Transverse colon (tissue), 4 donors: Measurements from ENCODE around the gene APPL1.

ENCODE experiments used
- EP300 ChIP-seq: sonication (generic); formaldehyde crosslinking; IDR thresholded peaks from one replicate; pipeline ENCODE4 v1.6.1; 2017; ENCODE audit warnings: antibody characterized with exemption, low read depth
- POLR2A ChIP-seq: fragments of 450-650 bp; IDR thresholded peaks from one replicate; pipeline ENCODE4 v1.6.1; 2016; ENCODE audit warnings: antibody characterized with exemption, mild to moderate bottlenecking, moderate library complexity
- POLR2AphosphoS5 ChIP-seq, 3 donors: sonication (generic); formaldehyde crosslinking; IDR thresholded peaks; one replicate each; pipeline ENCODE4 v1.6.1; 2016; ENCODE audit warnings: antibody characterized with exemption in 3 of 3
- TF ChIP-seq, protein P1 (sequence below), 5 experiments: fragments of 200-600 bp in 3 of 5; fragments of 450-650 bp in 2 of 5; sonication (generic) in 3 of 5; IDR thresholded peaks; 1 replicate in 2 of 5; 2 replicates in 3 of 5; pipeline ENCODE4 v1.5.1; 2016 to 2017; ENCODE audit warnings: antibody characterized with exemption in 5 of 5, inconsistent platforms in 3 of 5, mild to moderate bottlenecking in 2 of 5, moderate library complexity in 1 of 5

DNA sequence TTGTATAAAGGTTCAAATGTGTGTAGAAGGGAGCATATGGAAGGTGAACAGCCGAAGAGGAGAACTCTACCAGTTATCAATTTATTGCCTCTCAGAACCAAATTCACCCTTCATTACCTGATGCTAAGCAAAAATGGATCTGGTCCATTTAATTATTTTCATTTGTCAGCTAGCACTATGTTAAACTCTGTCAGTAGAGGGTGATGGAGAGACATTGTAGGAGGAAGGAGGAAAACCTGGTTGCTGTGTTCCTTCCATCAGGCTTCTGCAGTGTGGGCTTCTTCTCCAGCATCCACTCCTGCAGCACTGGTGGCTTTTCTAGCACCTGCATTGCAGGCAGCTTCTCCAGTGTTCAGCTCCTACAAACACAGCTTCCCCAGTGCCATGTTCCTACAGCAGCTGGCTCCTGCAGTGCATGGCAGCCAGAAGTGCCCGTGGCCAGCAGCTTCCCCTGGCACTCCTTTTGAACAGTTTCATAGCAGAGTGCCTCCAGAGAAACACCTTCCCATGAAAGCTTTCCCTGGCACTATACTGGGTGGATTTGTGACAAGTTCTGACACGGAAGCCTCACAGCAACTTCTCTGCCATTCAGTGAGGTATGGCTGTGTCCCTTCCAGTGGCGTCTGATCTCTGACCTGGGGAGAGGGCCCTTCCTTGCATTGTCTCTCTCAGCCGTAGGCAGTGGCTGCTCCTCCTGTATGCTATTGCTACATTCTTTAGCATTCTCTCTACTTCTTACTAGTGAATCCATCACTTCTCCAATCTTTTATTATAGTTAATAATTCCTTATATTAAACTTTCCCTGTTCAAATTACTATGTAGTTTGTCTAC is 47.7 kb upstream of the APPL1 start:
- TF ChIP-seq POLR2A (no peak), POLR2AphosphoS5 (IDR thresholded peaks at IDR 0.05) (no peak), EP300 (no peak)
- TF ChIP-seq, protein P1, sequence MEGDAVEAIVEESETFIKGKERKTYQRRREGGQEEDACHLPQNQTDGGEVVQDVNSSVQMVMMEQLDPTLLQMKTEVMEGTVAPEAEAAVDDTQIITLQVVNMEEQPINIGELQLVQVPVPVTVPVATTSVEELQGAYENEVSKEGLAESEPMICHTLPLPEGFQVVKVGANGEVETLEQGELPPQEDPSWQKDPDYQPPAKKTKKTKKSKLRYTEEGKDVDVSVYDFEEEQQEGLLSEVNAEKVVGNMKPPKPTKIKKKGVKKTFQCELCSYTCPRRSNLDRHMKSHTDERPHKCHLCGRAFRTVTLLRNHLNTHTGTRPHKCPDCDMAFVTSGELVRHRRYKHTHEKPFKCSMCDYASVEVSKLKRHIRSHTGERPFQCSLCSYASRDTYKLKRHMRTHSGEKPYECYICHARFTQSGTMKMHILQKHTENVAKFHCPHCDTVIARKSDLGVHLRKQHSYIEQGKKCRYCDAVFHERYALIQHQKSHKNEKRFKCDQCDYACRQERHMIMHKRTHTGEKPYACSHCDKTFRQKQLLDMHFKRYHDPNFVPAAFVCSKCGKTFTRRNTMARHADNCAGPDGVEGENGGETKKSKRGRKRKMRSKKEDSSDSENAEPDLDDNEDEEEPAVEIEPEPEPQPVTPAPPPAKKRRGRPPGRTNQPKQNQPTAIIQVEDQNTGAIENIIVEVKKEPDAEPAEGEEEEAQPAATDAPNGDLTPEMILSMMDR (IDR thresholded peaks at IDR 0.05), result peak in 2 of 5 experiments; percentile 17 to 20
